ENCODE measurements around the gene RABGAP1L.
"Not testable (repeated sequence)": the region's sequence is repeated elsewhere in the genome, so short reads cannot be mapped to it uniquely, and the experiment has no call there.

Gene RABGAP1L

DNA sequence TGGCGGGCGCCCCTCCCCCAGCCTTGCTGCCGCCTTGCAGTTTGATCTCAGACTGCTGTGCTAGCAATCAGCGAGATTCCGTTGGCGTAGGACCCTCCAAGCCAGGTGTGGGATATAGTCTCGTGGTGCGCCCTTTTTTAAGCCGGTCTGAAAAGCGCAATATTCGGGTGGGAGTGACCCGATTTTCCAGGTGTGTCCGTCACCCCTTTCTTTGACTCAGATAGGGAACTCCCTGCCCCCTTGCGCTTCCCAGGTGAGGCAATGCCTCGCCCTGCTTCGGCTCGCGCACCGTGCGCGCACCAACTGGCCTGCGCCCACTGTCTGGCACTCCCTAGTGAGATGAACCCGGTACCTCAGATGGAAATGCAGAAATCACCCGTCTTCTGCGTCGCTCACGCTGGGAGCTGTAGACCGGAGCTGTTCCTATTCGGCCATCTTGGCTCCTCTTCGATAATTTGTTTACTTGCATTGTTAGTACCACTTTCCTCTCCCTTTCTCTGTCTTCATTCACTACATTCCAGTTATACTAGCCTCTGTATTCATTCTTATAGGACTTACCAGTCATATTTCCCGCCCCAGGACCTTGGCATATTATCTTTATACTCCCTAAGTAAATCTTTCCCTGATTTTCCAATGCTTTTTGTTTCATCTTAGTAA, 79.7 kb downstream of the RABGAP1L start:
- not testable (repeated sequence) for DNase-seq (ENCODE audit: low read depth in 3 of 3)

DNA sequence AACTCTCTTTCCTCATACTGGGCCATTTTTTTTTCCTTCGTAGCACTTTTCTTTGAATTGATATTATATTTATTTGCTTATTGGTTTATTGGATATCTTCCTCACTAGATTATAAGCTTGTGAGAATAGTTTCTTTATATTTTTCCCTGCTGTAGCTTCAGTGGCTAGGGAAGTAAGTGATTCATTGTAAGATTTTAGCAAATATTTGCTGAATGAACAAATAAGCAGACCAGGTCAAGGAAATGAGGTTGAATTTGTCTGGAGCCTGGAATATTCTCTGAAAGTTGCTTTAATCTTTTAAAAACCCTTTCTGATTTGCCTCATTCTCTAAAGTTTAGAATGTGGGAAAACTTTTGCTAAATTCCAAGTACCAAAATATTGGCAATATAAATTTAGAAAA, 80.2 kb downstream of the RABGAP1L start:
- DNase-seq (ENCODE audit: low read depth in 3 of 3), result no peak

DNA sequence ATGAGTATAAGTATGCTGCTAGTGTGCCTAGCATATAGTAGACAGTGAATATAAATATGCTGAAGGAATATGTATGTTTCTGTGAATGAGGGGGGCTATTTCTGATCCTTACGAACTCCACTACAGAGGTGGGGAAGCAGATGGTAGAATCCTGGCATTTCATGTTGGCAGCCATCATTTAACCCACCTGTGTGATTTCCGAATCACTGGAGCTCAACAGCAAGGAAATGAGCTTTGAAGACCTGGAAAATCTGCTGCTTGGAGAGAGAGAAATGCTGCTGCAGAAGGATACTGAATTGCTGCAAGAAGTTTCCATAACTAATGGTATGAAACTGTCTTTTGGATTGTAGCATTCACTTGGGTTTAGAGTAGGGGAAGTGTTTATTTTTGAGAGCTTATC, 83.5 kb downstream of the RABGAP1L start:
- DNase-seq (ENCODE audit: low read depth in 3 of 3), result no peak

DNA sequence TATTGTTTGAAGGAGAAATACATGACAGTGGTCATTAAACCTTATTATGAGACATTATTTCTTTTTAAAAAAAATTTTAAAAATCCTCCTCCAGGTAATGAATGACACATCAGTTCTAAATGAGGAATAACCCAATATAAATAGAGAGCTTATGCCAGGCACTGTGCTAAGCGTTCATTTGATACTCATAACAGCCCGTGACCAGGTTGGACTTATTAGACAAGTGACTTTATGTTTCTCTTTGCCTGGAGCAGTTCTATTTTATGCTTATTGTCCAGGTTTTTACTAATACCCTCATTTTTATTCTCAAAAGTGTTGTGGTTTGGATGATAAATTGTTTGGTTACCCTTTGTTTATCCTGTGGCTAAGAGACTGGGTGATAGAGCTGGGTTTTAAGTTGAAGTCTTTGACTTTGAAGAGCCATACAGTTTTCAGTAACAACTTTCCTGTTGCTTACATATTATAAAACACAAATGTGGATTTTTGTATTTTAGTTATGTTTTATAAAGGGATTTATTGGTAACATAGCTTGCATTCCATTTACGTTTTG, 84.2 kb downstream of the RABGAP1L start:
- no peak for DNase-seq (ENCODE audit: low read depth in 3 of 3)

DNA sequence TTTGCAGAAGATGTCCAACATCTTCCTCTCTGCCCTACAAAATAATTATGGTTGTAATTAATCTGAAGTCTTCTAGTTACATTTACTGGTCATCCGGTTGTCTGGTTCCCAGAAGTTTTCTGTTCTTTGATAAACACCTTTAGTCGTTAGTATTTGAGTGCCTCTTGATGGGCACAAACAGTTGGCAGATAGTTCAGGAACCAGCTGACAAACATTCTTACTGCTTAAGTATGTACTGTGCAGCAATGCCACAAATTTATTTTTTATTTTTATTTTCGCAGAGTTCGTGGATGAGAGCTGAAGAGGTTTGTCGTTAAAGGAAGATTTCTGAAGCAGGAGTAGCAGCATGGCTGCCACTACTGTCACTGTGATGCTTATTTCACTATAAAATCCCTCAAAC, 84.7 kb downstream of the RABGAP1L start:
- no peak for DNase-seq (ENCODE audit: low read depth in 3 of 3)

DNA sequence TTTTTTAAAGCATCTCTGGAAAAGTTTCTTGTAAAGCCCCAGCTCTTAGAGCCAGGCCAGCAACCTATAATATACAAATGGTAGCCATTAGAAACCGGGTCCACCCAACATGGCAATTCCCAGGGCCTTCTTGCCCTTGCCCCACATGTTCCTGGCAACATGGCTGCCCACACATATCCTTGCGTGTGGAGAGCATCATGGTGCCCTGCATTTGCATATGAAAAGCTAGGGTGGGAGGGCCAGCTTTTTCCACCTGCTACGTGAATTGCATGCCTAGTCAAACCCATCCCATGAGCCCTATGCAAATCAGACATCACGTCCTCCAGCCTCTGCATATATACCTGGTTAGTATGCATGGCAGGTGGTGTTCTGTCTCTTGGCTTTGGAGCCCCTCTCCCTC, 88.2 kb downstream of the RABGAP1L start:
- DNase-seq (ENCODE audit: low read depth in 3 of 3), result no peak

DNA sequence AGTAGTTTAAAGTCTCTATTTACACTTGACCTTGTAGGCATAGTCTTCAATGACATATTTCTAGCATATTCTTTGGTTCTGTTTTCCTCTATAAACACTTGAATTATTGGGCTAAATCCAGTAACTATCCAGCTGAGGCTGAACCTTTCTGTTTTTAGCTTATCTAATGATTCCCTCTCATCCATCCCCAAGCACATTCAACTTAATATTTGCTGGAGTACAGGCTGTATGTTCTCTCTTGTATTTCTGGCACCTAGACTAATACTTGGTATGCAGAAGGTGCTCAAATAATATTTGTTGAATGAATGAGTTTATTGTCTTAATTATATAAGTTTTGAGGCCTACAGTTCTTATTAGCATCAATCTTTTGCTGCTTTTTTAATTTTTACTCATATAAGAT, 88.7 kb downstream of the RABGAP1L start:
- no peak for DNase-seq (ENCODE audit: low read depth in 3 of 3)

DNA sequence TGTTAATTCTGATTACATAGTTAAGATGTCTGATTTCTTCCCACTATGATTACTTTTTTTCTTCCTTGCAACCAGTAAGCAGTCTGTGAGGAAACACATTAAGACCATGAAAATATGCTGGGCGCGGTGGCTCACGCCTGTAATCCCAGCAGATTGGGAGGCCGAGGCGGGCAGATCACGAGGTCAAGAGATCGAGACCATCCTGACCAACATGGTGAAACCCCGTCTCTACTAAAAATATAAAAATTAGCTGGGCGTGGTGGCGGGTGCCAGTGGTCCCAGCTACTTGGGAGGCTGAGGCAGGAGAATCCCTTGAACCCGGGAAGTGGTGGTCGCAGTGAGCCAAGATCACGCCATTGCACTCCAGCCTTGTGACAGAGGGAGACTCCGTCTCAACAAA, 97.1 kb downstream of the RABGAP1L start:
- not testable (repeated sequence) for DNase-seq (ENCODE audit: low read depth in 3 of 3)

DNA sequence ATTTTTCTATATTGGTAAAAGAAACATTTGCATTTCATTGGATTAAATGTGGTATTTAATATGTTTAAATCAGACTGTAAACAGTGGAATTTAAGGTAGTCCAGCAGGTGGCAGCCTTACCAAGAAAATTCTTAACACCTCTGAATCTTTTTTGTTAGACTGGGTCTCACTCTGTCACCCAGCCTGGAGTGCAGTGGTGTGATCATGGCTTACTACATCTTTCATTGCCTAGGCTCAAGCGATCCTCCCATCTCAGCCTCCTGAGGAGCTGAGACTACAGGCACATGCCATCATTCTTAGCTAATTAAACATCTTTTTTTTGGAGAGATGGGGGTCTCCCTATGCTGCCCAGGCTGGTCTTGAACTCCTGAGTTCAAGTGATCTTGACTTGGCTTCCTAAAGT, 98.8 kb downstream of the RABGAP1L start:
- peak in 2 of 3 experiments; percentile 13 to 25 for DNase-seq (ENCODE audit: low read depth in 3 of 3)

DNA sequence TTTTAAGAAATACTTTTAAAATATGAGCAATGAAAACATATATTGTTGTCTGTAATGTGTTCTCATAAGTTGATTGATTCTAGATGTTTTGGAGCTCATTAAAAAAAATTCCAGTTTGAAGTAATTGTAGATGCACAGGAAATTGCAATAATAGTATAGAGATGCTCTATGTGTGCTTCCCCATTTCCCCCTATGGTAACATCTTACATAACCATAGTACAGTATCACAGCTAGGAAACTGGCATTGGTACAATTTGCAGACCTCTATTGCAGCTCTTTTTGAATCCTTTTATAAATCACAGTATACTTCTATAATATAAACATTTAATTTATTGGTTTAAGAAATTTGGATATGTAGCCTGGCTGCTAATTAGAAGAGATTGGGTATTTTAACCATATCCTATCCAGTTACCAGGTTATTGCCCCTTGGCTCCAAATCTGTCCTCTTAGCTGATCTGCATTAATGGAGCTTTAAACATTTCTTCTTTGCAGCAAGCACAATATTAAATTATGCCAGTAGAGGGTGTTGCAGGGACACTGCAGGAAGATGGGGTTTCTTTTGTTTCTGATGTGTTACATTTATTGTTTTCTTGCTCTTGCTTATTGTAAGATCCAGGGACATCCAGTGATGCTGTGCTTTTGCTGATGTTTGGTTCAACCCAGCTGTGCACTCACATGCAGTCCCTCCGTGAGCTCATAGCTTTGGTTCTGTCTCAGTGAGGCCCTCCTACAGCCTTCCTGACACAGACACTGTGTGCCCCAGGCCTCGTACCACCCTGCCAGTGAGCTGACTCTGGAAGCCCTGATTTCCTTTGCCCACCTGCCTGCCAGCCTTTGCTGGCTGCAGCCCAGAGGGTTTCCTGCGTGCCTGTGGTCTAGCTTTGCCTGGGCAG, 103.3 kb downstream of the RABGAP1L start:
- no peak for DNase-seq (ENCODE audit: low read depth in 3 of 3)

DNA sequence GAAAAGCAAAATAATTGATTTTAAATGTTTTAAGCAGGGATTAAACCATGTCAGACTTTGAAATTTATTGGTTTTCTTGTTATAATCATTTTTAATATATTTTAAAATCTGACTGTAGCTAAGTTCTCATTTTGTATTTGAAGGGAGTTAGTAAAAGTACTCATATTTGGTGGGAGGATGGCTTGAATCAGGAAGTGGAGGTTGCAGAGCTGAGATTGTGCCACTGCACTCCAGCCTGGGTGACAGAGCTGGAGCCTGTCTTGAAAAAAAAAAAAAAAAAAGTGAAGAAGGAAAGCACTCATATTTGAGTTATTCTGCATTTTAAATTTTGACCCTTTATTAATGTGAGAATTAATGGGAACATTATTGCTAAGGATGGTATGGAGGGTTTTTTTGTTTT, 106.0 kb downstream of the RABGAP1L start:
- DNase-seq (ENCODE audit: low read depth in 3 of 3), result no peak

DNA sequence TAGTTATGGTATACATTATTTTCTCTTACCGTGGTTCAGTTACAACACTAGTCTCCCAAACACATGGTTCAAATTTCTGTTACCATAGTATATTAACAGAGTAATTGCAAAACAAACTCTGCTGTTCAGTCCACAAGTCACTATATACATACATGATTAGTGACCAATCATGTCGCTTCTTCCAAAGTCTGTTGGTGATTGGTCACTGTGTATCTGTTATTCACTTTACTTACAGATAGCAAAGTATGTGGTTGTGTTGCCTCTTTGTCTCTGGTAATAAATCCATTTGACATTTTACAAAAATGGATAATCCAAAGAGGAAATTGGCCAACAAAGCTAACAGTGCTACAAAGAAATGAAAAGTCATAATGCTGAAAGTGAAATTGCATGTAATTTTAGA, 107.2 kb downstream of the RABGAP1L start:
- no peak for DNase-seq (ENCODE audit: low read depth in 3 of 3)

DNA sequence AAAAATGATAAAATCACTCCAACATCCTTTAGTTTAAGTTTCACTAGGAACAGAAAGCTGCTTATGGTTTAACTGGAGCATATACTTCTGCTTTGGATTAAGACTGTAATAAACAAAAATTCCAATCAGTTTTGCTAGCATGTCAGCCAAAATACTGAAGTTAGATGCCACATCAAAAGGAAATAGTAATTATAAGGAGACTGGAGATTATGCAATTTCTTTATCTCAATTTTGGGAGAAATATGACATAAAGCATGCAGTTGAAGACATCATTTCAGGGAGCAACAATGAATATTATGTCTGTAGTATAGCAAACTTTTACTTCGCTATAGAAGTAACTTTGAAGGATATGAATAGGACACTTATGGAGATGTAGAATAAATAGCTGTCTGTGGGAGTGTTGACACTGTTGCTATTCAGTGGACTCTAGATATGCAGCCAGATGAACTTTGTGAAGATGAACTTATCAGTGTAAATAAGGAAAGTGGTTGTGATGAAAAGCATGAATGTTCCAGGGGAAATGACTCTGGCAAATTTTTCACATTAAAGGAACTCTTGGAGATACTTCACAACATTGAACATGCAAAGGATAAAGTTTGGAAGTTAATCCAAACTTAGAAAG, 107.8 kb downstream of the RABGAP1L start:
- DNase-seq (ENCODE audit: low read depth in 3 of 3), result no peak

DNA sequence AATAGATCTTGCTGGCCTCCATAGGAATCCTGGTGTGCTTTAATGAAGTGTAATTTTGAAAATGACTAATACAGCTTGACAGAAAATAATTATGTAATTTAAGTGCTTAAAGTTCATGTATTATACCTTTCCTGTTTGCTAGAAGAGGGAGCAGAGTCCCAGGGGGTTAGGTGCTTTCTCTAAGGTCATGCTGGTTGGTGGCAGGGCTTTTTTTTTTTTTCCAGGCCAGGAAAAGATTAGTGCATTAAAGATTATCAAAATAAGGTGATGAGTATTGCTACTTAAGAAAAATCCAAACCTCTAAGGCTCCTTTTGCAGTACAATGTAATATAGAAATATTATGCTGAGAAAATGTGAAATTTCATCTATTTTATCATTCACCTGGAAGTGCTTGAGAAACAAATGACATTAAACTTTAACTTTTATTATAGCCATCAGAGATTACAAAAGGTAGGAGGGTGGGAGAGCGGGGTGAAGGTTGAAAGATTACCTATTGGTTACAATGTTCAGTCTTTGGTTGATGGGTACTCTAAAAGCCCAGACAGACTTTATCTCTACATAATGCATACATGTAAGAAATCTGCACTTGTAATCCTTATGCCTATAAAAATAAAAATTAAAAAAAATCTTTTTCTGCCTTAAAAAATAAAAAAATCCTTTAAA, 110.8 kb downstream of the RABGAP1L start:
- no peak for DNase-seq (ENCODE audit: low read depth in 3 of 3)

DNA sequence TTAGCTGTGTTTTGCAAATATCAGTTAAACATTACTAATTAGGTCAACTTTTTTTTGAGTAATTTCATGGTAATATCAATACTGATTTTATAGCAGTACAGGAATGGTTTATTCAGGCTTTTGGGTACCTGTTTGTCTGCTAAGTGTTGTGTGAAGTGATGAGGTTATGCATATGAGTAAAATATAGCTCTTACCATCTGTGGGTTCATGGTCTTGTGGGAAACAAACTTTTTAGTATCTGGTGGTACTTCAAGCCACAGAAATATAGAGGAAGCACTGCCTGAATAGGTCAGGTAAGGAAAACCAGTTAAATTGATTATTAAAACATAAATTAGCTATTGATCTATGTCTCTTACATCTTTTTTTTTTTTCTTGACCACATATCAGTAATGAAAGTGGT, 113.9 kb downstream of the RABGAP1L start:
- DNase-seq (ENCODE audit: low read depth in 3 of 3), result no peak

DNA sequence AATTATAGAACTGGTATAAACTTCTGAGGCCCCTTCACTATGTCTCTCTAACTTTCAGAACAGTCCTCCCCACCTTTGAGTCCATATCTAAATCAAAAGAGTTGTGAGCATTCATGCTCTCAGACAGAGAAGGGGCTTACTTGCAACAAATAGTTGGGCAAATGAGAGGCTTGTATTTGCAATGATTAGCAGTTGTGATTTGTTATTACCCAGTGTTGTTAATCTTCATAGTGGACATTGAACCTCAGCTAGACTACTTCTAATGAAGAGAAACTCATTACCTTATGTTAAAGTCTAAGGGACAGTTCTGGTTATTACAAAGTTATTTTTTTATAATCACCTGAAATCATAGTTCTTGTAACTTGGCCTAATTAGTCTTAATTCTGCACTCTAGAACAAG, 114.5 kb downstream of the RABGAP1L start:
- no peak for DNase-seq (ENCODE audit: low read depth in 3 of 3)

DNA sequence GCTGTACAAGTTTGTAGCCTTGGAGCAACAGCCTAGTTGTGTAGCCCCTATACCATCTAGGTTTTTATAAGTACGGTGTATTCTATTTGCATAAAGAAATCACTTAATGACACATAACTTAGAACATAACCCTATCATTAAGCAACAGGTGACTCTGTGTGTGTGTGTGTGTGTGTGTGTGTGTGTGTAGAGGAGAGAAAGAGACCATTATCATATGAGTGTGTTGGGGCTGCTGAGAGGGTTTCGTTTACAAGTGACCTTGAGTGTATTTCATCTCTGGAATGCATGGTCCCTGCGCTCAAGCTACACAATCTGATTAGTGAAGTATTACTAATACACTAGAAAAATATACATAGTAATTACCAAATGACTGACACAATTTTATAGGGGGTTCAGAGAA, 115.1 kb downstream of the RABGAP1L start:
- no peak for DNase-seq (ENCODE audit: low read depth in 3 of 3)

DNA sequence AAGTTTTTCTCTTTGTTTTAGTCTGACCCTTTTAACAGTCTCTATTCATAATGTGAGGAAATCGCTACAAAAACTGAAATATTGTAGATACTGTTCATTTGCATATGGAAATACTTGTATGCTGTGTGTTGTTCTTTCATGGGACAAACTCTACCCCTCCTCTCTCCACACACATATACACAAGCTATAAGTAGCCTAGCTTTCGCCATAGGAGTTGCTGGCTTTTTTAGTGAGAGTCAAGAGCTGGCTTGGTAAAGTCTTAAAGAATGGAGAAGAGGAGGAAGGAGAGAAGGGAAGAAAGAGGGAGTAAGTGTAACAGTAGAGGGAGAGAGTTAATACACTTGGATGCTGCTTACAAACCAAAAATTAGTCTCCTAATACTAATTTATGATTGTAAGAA, 115.6 kb downstream of the RABGAP1L start:
- DNase-seq (ENCODE audit: low read depth in 3 of 3), result no peak

DNA sequence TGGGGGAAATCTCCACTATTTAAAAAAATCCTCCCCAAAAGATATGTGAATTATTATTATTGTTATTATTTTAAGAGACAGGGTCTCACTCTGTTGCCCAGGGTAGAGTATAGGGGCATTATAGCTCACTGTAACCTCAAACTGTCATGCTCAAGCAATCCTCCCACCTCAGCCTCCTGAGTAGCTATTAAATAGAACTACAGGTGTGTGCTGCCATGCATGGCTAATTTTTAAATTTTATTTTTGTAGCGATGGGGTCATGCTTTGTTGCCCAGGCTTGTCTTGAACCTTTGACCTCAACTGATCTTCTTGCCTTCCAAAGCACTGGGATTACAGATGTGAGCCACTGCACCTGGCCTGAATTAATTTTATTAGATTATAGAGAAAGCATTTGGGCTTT, 116.8 kb downstream of the RABGAP1L start:
- DNase-seq (ENCODE audit: low read depth in 3 of 3), result no peak

DNA sequence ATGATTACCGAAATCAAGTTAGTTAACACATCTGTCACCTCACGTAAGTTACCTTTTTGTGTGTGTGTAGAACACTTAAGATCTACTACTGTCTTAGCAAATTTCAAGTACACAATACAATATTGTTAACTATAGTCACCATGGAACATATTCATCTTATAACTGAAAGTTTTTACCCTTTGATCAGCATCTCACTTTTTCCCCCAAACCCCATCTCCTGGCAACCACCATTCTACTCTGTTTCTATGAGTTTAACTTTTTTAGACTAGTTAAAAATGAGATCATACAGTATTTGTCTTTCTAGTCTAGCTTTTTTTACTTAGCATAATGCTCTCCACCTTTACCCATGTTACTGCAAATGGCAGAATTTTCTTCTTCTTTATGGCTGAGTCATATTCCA, 124.7 kb downstream of the RABGAP1L start:
- DNase-seq (ENCODE audit: low read depth in 3 of 3), result no peak

DNA sequence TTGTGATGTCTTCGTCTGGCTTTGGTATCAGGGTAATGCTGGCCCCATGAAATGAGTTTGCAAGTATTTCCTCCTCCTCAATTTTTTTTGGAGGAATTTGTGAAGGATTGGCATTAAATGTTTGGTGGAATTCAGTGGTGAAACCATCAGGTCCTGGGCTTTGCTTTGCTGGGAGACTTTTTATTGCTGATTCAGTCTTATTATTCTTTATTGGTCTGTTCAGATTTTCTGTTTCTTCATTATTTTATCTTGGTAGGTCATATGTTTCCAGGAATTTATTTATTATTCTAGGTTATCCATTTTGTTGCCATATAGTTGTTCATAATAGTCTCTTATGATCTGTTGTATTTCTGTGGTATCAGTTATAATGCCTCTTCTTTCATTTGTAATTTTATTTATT, 126.7 kb downstream of the RABGAP1L start:
- DNase-seq (ENCODE audit: low read depth in 3 of 3), result no peak
